ENCODE results near the gene TMEM119. TPM values are rescaled to one million over a fixed set of nuclear protein-coding genes. Genes with fewer than 3 reads are reported as not detected.

TMEM119 gene
- total and polyA plus RNA-seq, 2 of the 8 experiments (the other 6 are each of a cell fraction or from before 2014, with no cell fraction given), result 0.35 to 0.61 TPM

DNA sequence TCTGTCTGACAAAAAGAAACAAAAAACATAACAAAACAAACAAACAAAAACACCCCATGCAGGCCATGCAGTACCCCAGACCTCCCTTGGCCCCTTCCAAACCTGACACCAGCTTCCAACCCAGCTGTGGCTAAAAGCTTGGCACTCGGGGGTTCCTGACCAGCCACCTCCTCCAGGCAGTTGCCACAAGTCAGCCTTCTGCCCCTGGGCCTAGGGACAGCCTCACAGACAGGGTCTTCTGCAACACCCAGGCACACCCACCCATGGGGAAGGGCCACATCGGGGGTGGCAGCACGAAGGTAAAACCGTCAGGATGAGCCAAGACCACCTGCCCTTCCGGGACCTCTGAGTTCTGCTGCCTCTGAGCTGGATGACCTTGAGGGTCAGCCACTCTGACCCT is 10.7 kb upstream of the TMEM119 start:
- peak overlapping the region; percentile 17 for H4K91ac ChIP-seq (replicated peaks; ENCODE audit: insufficient read length, low read length)
- no peak overlapping the region for H3K23ac ChIP-seq (ENCODE audit: insufficient read length)
- no peak overlapping the region for H3K14ac ChIP-seq (ENCODE audit: insufficient read length)
- no peak overlapping the region for H3K9ac ChIP-seq (replicated peaks in 1 of 4; ENCODE audit: extremely low read depth in 1 of 4, low read depth in 3 of 4, low read length in 3 of 4)
- H3K18ac ChIP-seq (ENCODE audit: extremely low read depth, low read length), result no peak overlapping the region; the same call in 1 of the 2 replicates
- ChIA-PET POLR2A (ENCODE audit: partially characterized antibody) (interaction anchor here (0.6 to 2.0 kb wide), 9 partner anchors 8 to 839 kb away, joined by 3 to 6 read pairs (median 4); partner anchors contain the start of genes ISCU, SART3 and TMEM119), CTCF (ENCODE audit: partially characterized antibody) (interaction anchor here (1.0 to 22.5 kb wide), 7 partner anchors 9 to 196 kb away, joined by 3 to 523 read pairs (median 3); partner anchors contain the start of genes ISCU, SART3 and TMEM119)
- no peak overlapping the region for H2BK120ac ChIP-seq (replicated peaks; ENCODE audit: low read depth, low read length)
- no peak overlapping the region for H2AFZ ChIP-seq (ENCODE audit: low read length)
- H3K79me2 ChIP-seq (ENCODE audit: control insufficient read depth in 1 of 2, insufficient read depth in 2 of 2, low read length in 2 of 2), result no peaks in the 10 kb centered on the region
- H2BK12ac ChIP-seq (ENCODE audit: low read depth, low read length), result 0 out of 2 replicates have a peak overlapping the region, but pooled peaks have one; percentile 12
- H3K79me1 ChIP-seq (ENCODE audit: low read depth, low read length), result no peaks in the 10 kb centered on the region
- no peak overlapping the region for H2BK15ac ChIP-seq (ENCODE audit: low read length)
- H3K4ac ChIP-seq (replicated peaks; ENCODE audit: insufficient read length, low read depth, low read length), result no peak overlapping the region
- H3K36me3 ChIP-seq (ENCODE audit: control insufficient read depth in 2 of 4, insufficient read depth in 4 of 4, low read length in 3 of 4), result no peaks in the 10 kb centered on the region
- H2AK5ac ChIP-seq (ENCODE audit: low read depth, low read length), result no peak overlapping the region
- FAIRE-seq (no peak), DNase-seq (ENCODE audit: low read depth in 1 of 2, low spot score in 2 of 2) (no peak)
- H3K4me3 ChIP-seq (ENCODE audit: extremely low read depth in 1 of 4, insufficient read depth in 2 of 4, low read depth in 3 of 4, low read length in 4 of 4), result no peak overlapping the region
- no peak overlapping the region for H3K4me2 ChIP-seq (ENCODE audit: insufficient read depth in 1 of 2, low read depth in 2 of 2, low read length in 2 of 2)
- H3K23me2 ChIP-seq (ENCODE audit: low read depth, low read length), result peaks cover 9% of the 10 kb centered on the region; the same call in 1 of the 2 replicates
- H2BK5ac ChIP-seq (ENCODE audit: low read depth, low read length), result peak overlapping the region; percentile 10; the same call in 1 of the 2 replicates
- H4K20me1 ChIP-seq (replicated peaks in 1 of 2; ENCODE audit: control insufficient read depth in 1 of 2, insufficient read depth in 2 of 2, low read length in 2 of 2), result no peaks in the 10 kb centered on the region
- no peaks in the 10 kb centered on the region for H3K27me3 ChIP-seq (replicated peaks in 1 of 4; ENCODE audit: control insufficient read depth in 3 of 4, extremely low read depth in 1 of 4, insufficient read depth in 3 of 4, low read length in 3 of 4)
- no peak overlapping the region for H3K56ac ChIP-seq (replicated peaks; ENCODE audit: insufficient read length, low read depth, low read length)
- 0 out of 2 replicates have a peak overlapping the region, but pooled peaks have one; percentile 18 for H2BK20ac ChIP-seq (ENCODE audit: low read length)
- no peak overlapping the region for H4K5ac ChIP-seq (ENCODE audit: insufficient read length, low read depth, low read length)
- TF ChIP-seq SIRT6 (IDR thresholded peaks at IDR 0.05; ENCODE audit: low read length), result no peak
- no peak for TF ChIP-seq ZNF274 (IDR thresholded peaks at IDR 0.05; ENCODE audit: borderline replicate concordance, extremely low read depth, low read length)
- no peak for TF ChIP-seq TEAD4 (IDR thresholded peaks at IDR 0.05; ENCODE audit: low read depth, low read length)
- peaks cover 0 to 13% (median 1%) of the 10 kb centered on the region in 4 experiments; a peak in 4 of 7 replicates for H3K4me1 ChIP-seq (replicated peaks in 1 of 4; ENCODE audit: control insufficient read depth in 3 of 4, insufficient read depth in 4 of 4, low read length in 3 of 4)
- WGBS, 2 experiments (ENCODE audit: extremely low coverage in 1 of 2, insufficient coverage in 1 of 2, insufficient read length in 1 of 2, insufficient replicate concordance in 2 of 2, low coverage in 1 of 2, low lambda C conversion rate in 2 of 2, missing lambda C conversion rate in 1 of 2), result 94% methylated on average over 5 of the region's 5 CpGs; no CpG with 5 or more reads in 1 of the 2 experiments
- no peak overlapping the region for H4K8ac ChIP-seq (ENCODE audit: extremely low read depth, insufficient read depth, low read length)
- H3K9me3 ChIP-seq (ENCODE audit: insufficient read depth in 2 of 2, low read depth in 1 of 2, low read length in 1 of 2), result no peaks in the 10 kb centered on the region
- no peak overlapping the region for H3K27ac ChIP-seq (ENCODE audit: low read depth, low read length)
